GM19397 (cell line): Measurements from ENCODE around the gene GRM3.

Experiments used
- ATAC-seq: cut with Tn5 transposase; IDR thresholded peaks from one replicate; pipeline ENCODE4 v1.9.1; 2021; ENCODE audit warnings: mild to moderate bottlenecking, moderate library complexity; ENCODE audit not compliant: unreplicated experiment

GRM3 gene

GRCh38 chr7:86889501-86889900 lies 245.8 kb downstream of the GRM3 start:
- no peak for ATAC-seq

- ATAC-seq = no peak
Observed at GRCh38 chr7:86898171-86898570, 254.5 kb downstream of the GRM3 start.

- ATAC-seq = no peak
Observed at GRCh38 chr7:86900886-86901285, 257.2 kb downstream of the GRM3 start.

- no peak for ATAC-seq
Observed at GRCh38 chr7:86904949-86905834, 261.5 kb downstream of the GRM3 start.

- ATAC-seq = no peak
Observed at GRCh38 chr7:86908948-86909347, 265.2 kb downstream of the GRM3 start.

- no peak for ATAC-seq
Observed at GRCh38 chr7:86911659-86912058, 267.9 kb downstream of the GRM3 start.

GRCh38 chr7:86913709-86914108 lies 270.0 kb downstream of the GRM3 start:
- no peak for ATAC-seq
